IMR-90 (cell line): ENCODE data around the gene TULP4. TPM values are rescaled to one million over a fixed set of nuclear protein-coding genes. Genes with fewer than 3 reads are reported as not detected.
A peak's percentile ranks its signal among the peaks of the same experiment; 100 is the strongest.

Experiments
- ATAC-seq: fragments of 200-7000 bp; cut with Tn5 transposase; 2 replicates; pipeline ENCODE4 v1.9.1; 2020; ENCODE audit warnings: low read depth, mild to moderate bottlenecking, moderate library complexity
- BruUV-seq: library from RNA; stranded (reverse); fragments of 400-500 nt; replicated peaks from 2 replicates; lab custom pipeline; 2021; lab: Mats Ljungman, UMichigan
- CTCF ChIA-PET: fragments of 300-600 bp; formaldehyde crosslinking; extraction: SDS; loops from one replicate; lab custom pipeline; 2021; ENCODE audit warnings: antibody characterized with exemption; lab: Yijun Ruan, JAX
- POLR2A ChIA-PET: fragments of 300-600 bp; sonication (Branson Sonifier 250); formaldehyde crosslinking; loops from one replicate; lab custom pipeline; 2022; ENCODE audit warnings: antibody characterized with exemption; ENCODE audit not compliant: unreplicated experiment; lab: Charles Lee
- DNase-seq: peaks from one replicate; pipeline ENCODE4 v3.0.0; 2013
- H2AFZ ChIP-seq: replicated peaks from 2 replicates; pipeline ENCODE3; 2013; ENCODE audit warnings: low read length, mild to moderate bottlenecking; ENCODE audit not compliant: poor library complexity
- H2AK5ac ChIP-seq: 2 replicates; pipeline ENCODE4 v1.6.1; 2013; ENCODE audit warnings: low read depth, low read length, inconsistent platforms
- H2AK9ac ChIP-seq: replicated peaks from 2 replicates; pipeline ENCODE3; 2013; ENCODE audit warnings: mild to moderate bottlenecking, low read depth, low read length, moderate library complexity; ENCODE audit not compliant: poor library complexity
- H2BK120ac ChIP-seq: 2 replicates; pipeline ENCODE4 v1.6.1; 2013; ENCODE audit warnings: low read depth, low read length, inconsistent platforms
- H2BK15ac ChIP-seq: 3 replicates; pipeline ENCODE4 v1.6.1; 2013; ENCODE audit warnings: low read depth, low read length, inconsistent platforms
- H2BK20ac ChIP-seq: 2 replicates; pipeline ENCODE4 v1.6.1; 2013; ENCODE audit warnings: low read depth, mild to moderate bottlenecking, inconsistent platforms, low read length, moderate library complexity
- H2BK5ac ChIP-seq: 2 replicates; pipeline ENCODE4 v1.6.1; 2013; ENCODE audit warnings: mild to moderate bottlenecking, low read depth, low read length, inconsistent platforms; ENCODE audit not compliant: poor library complexity, severe bottlenecking
- H3K14ac ChIP-seq: replicated peaks from 2 replicates; pipeline ENCODE4 v1.6.1; 2013; ENCODE audit warnings: low read depth, low read length, inconsistent platforms
- H3K18ac ChIP-seq: 2 replicates; pipeline ENCODE4 v1.6.1; 2013; ENCODE audit warnings: low read depth, low read length, control low read depth
- H3K23ac ChIP-seq: 2 replicates; pipeline ENCODE4 v1.6.1; 2013; ENCODE audit warnings: low read depth, low read length, inconsistent platforms
- H3K27ac ChIP-seq: 2 replicates; pipeline ENCODE4 v1.5.1; 2013; ENCODE audit warnings: mild to moderate bottlenecking, control low read depth, low read length; ENCODE audit not compliant: insufficient read depth
- H3K27me3 ChIP-seq: 2 replicates; pipeline ENCODE4 v1.6.1; 2013; ENCODE audit warnings: low read length; ENCODE audit not compliant: control insufficient read depth, insufficient read depth
- H3K36me3 ChIP-seq: 2 replicates; pipeline ENCODE4 v1.6.1; 2013; ENCODE audit warnings: low read length, mixed read lengths; ENCODE audit not compliant: control insufficient read depth, insufficient read depth
- H3K4ac ChIP-seq: 2 replicates; pipeline ENCODE4 v1.6.1; 2013; ENCODE audit warnings: low read depth, low read length, inconsistent platforms
- H3K4me1 ChIP-seq: 2 replicates; pipeline ENCODE4 v1.6.1; 2013; ENCODE audit warnings: low read length, mixed read lengths; ENCODE audit not compliant: control insufficient read depth, insufficient read depth
- H3K4me2 ChIP-seq: 2 replicates; pipeline ENCODE4 v1.6.1; 2013; ENCODE audit warnings: low read depth, mild to moderate bottlenecking, control low read depth, low read length, moderate library complexity
- H3K4me3 ChIP-seq: 2 replicates; pipeline ENCODE4 v1.5.1; 2013; ENCODE audit warnings: low read depth, mild to moderate bottlenecking, control low read depth, low read length, moderate library complexity; ENCODE audit not compliant: insufficient read depth
- H3K56ac ChIP-seq: 2 replicates; pipeline ENCODE4 v1.6.1; 2013; ENCODE audit warnings: low read length, inconsistent platforms; ENCODE audit not compliant: insufficient read depth; ENCODE audit errors: extremely low read depth
- H3K79me1 ChIP-seq, 2 experiments: 2 replicates each; pipeline ENCODE4 v1.6.1; 2013; ENCODE audit warnings: low read length in 2 of 2, inconsistent platforms in 1 of 2, low read depth in 1 of 2
- H3K9ac ChIP-seq: 2 replicates; pipeline ENCODE4 v1.6.1; 2013; ENCODE audit warnings: low read depth, low read length, control low read depth
- H3K9me1 ChIP-seq: 2 replicates; pipeline ENCODE4 v1.6.1; 2013; ENCODE audit warnings: low read length, inconsistent platforms; ENCODE audit not compliant: insufficient read depth
- H3K9me3 ChIP-seq: 2 replicates; pipeline ENCODE4 v1.6.1; 2013; ENCODE audit warnings: low read length; ENCODE audit not compliant: control insufficient read depth, insufficient read depth
- H4K20me1 ChIP-seq: 2 replicates; pipeline ENCODE4 v1.6.1; 2013; ENCODE audit warnings: low read length, inconsistent platforms; ENCODE audit not compliant: insufficient read depth
- H4K5ac ChIP-seq: 2 replicates; pipeline ENCODE4 v1.6.1; 2013; ENCODE audit warnings: mild to moderate bottlenecking, low read depth, low read length, control low read depth
- H4K8ac ChIP-seq, 2 experiments: 2 replicates each; pipeline ENCODE4 v1.6.1; 2013; ENCODE audit warnings: low read depth in 2 of 2, low read length in 2 of 2, control low read depth in 1 of 2, inconsistent platforms in 1 of 2
- H4K91ac ChIP-seq: 2 replicates; pipeline ENCODE4 v1.6.1; 2013; ENCODE audit warnings: low read depth, low read length, inconsistent platforms; ENCODE audit not compliant: insufficient read depth
- BHLHE40 ChIP-seq: fragments of 150-350 bp; IDR thresholded peaks from 2 replicates; pipeline ENCODE4 v1.6.1; 2016; ENCODE audit warnings: mild to moderate bottlenecking, low read depth, low read length
- CEBPB ChIP-seq: IDR thresholded peaks from 2 replicates; pipeline ENCODE4 v1.6.1; 2012; ENCODE audit warnings: low read depth, low read length, improper control_type of control experiment
- CHD1 ChIP-seq: IDR thresholded peaks from 2 replicates; pipeline ENCODE4 v1.6.1; 2012; ENCODE audit warnings: low read depth, low read length, improper control_type of control experiment
- MAFK ChIP-seq: IDR thresholded peaks from 2 replicates; pipeline ENCODE4 v1.6.1; 2012; ENCODE audit warnings: low read depth, low read length, improper control_type of control experiment
- MAZ ChIP-seq: IDR thresholded peaks from 2 replicates; pipeline ENCODE4 v1.6.1; 2012; ENCODE audit warnings: low read depth, mild to moderate bottlenecking, low read length, improper control_type of control experiment, moderate library complexity, borderline replicate concordance
- MXI1 ChIP-seq: IDR thresholded peaks from 2 replicates; pipeline ENCODE4 v1.6.1; 2012; ENCODE audit warnings: low read depth, mild to moderate bottlenecking, low read length, moderate library complexity, borderline replicate concordance
- NFE2L2 ChIP-seq: fragments of 150-350 bp; IDR thresholded peaks from 2 replicates; pipeline ENCODE4 v1.6.1; 2016; ENCODE audit warnings: low read depth, mild to moderate bottlenecking, low read length
- POLR2A ChIP-seq: IDR thresholded peaks from 2 replicates; pipeline ENCODE4 v1.6.1; 2012; ENCODE audit warnings: mild to moderate bottlenecking, low read depth, low read length
- RAD21 ChIP-seq: IDR thresholded peaks from 2 replicates; pipeline ENCODE4 v1.6.1; 2012; ENCODE audit warnings: low read length, improper control_type of control experiment
- RCOR1 ChIP-seq: IDR thresholded peaks from 2 replicates; pipeline ENCODE4 v1.6.1; 2012; ENCODE audit warnings: mild to moderate bottlenecking, low read length, improper control_type of control experiment; ENCODE audit not compliant: insufficient replicate concordance
- RFX5 ChIP-seq: IDR thresholded peaks from 2 replicates; pipeline ENCODE4 v1.8.0; 2012; ENCODE audit warnings: low read depth, mild to moderate bottlenecking, low read length, moderate library complexity
- SMC3 ChIP-seq: fragments of 150-350 bp; IDR thresholded peaks from 2 replicates; pipeline ENCODE4 v1.6.1; 2016; ENCODE audit warnings: low read depth, mild to moderate bottlenecking, antibody characterized with exemption, low read length, moderate library complexity
- USF2 ChIP-seq: fragments of 150-350 bp; IDR thresholded peaks from 2 replicates; pipeline ENCODE4 v1.6.1; 2017; ENCODE audit warnings: mild to moderate bottlenecking, antibody characterized with exemption, low read length, low read depth
- WGBS, 2 experiments: methylation state at CpG; one replicate each; pipeline versions ENCODE4 v1.1.5 to v1.1.7; 2013; ENCODE audit warnings: missing lambda C conversion rate in 2 of 2; ENCODE audit not compliant: insufficient read length in 1 of 2; ENCODE audit errors: extremely low coverage in 2 of 2; 5-methylcytosine and 5-hydroxymethylcytosine counted together
- dilution Hi-C: fragments of 300-500 bp; cut with HindIII; formaldehyde crosslinking; loops from one replicate; pipeline ENCODE4 v1.14.3; 2018; ENCODE audit warnings: low sequenced_read_pairs; ENCODE audit not compliant: unreplicated experiment
- in situ Hi-C: fragments of 300-500 bp; cut with MboI; formaldehyde crosslinking; loops from 3 replicates; pipeline ENCODE4 v1.14.3; 2019; ENCODE audit warnings: low sequenced_read_pairs, inconsistent platforms, mixed read lengths
- intact Hi-C: fragments of 100-400 bp; cut with micrococcal nuclease; formaldehyde crosslinking; loops from 2 replicates; pipeline ENCODE4 v1.10.0; 2022
- polyA plus RNA-seq, 3 experiments: library from polyadenylated mRNA; depleted of rRNA; stranded (reverse); fragments of >200 nt; gene quantifications; 2 replicates each; pipeline ENCODE4 v1.2.3, GENCODE V29; 2012; ENCODE audit warnings: low replicate concordance in 1 of 3
- total RNA-seq: library from RNA; depleted of rRNA; stranded (reverse); fragments of >200 nt; gene quantifications from 2 replicates; pipeline ENCODE4 v1.2.3, GENCODE V29; 2012
- TF ChIP-seq, protein P1 (sequence below): conservative IDR thresholded peaks from 2 replicates; pipeline ENCODE4 v1.5.1; 2012; ENCODE audit warnings: mild to moderate bottlenecking, low read depth, low read length, improper control_type of control experiment
- TF ChIP-seq, protein P2 (sequence below): fragments of 150-350 bp; IDR thresholded peaks from 2 replicates; pipeline ENCODE4 v1.6.1; 2016; ENCODE audit warnings: low read depth, mild to moderate bottlenecking, low read length, moderate library complexity, borderline replicate concordance

Gene TULP4
- total and polyA plus RNA-seq, 2 of the 4 experiments (the other 2 are of a cell fraction), result 8.1 to 30.6 TPM

DNA sequence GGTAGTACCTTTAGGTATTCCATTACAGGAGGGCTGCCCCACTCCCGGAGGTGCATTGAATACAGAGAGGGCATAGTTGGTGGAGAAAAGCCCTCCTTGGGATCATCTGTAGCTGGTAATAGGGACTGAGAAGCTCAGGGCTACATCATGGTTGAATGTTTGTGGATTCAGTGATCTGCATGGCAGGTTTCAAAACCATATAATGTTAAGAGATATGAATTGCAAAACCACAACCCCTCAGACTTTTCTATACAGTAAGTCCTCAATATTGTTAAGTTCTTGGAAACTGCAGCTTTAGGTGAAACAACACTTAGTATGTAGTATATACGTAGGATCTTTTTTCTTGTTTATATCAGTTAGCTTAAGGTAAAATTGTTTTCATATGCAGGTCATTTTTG, 11.3 kb downstream of the TULP4 start:
- no peak for ATAC-seq
- Histone ChIP-seq H3K4me2 (no peak overlapping the region), H2AK9ac (no peak overlapping the region), H4K20me1 (peaks cover 17% of the 10 kb centered on the region), H3K27ac (no peak overlapping the region), H3K23ac (0 out of 2 replicates have a peak overlapping the region, but pooled peaks have one; percentile 26), H3K9ac (no peak overlapping the region), H3K9me1 (peaks cover 15% of the 10 kb centered on the region), H4K8ac (no peak overlapping the region), H3K4me3 (no peak overlapping the region), H3K4ac (no peak overlapping the region), H2BK120ac (no peak overlapping the region), H3K27me3 (no peaks in the 10 kb centered on the region), H3K18ac (no peak overlapping the region), H3K36me3 (no peaks in the 10 kb centered on the region), H4K91ac (no peak overlapping the region), H3K4me1 (peaks cover 11% of the 10 kb centered on the region), H2AK5ac (no peak overlapping the region), H3K9me3 (no peaks in the 10 kb centered on the region), H2AFZ (no peak overlapping the region), H3K14ac (no peak overlapping the region), H4K5ac (no peak overlapping the region), H3K56ac (no peak overlapping the region), H2BK5ac (no peak overlapping the region), H2BK15ac (no peak overlapping the region), H3K79me1 (peaks cover 28 to 51% of the 10 kb centered on the region in 2 experiments), H2BK20ac (no peak overlapping the region)
- ChIA-PET CTCF (no interaction called here), POLR2A (no interaction called here)
- dilution Hi-C loops, result no loop called here
- no peak for DNase-seq
- in situ Hi-C loops, result no loop called here
- intact Hi-C loops, result no loop called here
- BruUV-seq, result no TSS peak
- WGBS, 2 experiments, result no CpG with 5 or more reads among the region's 2 CpGs
- TF ChIP-seq, protein P1, sequence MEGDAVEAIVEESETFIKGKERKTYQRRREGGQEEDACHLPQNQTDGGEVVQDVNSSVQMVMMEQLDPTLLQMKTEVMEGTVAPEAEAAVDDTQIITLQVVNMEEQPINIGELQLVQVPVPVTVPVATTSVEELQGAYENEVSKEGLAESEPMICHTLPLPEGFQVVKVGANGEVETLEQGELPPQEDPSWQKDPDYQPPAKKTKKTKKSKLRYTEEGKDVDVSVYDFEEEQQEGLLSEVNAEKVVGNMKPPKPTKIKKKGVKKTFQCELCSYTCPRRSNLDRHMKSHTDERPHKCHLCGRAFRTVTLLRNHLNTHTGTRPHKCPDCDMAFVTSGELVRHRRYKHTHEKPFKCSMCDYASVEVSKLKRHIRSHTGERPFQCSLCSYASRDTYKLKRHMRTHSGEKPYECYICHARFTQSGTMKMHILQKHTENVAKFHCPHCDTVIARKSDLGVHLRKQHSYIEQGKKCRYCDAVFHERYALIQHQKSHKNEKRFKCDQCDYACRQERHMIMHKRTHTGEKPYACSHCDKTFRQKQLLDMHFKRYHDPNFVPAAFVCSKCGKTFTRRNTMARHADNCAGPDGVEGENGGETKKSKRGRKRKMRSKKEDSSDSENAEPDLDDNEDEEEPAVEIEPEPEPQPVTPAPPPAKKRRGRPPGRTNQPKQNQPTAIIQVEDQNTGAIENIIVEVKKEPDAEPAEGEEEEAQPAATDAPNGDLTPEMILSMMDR, result no peak
- no peak for TF ChIP-seq MAFK
- no peak for TF ChIP-seq NFE2L2
- no peak for TF ChIP-seq SMC3
- no peak for TF ChIP-seq RAD21
- TF ChIP-seq, protein P2, sequence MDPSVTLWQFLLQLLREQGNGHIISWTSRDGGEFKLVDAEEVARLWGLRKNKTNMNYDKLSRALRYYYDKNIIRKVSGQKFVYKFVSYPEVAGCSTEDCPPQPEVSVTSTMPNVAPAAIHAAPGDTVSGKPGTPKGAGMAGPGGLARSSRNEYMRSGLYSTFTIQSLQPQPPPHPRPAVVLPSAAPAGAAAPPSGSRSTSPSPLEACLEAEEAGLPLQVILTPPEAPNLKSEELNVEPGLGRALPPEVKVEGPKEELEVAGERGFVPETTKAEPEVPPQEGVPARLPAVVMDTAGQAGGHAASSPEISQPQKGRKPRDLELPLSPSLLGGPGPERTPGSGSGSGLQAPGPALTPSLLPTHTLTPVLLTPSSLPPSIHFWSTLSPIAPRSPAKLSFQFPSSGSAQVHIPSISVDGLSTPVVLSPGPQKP, result no peak
- no peak for TF ChIP-seq USF2
- TF ChIP-seq MAZ, result no peak
- no peak for TF ChIP-seq RCOR1
- no peak for TF ChIP-seq POLR2A
- no peak for TF ChIP-seq BHLHE40
- TF ChIP-seq MXI1, result no peak
- TF ChIP-seq RFX5, result no peak
- no peak for TF ChIP-seq CEBPB
- no peak for TF ChIP-seq CHD1
